ENCODE results near the gene RGS9.

DNA sequence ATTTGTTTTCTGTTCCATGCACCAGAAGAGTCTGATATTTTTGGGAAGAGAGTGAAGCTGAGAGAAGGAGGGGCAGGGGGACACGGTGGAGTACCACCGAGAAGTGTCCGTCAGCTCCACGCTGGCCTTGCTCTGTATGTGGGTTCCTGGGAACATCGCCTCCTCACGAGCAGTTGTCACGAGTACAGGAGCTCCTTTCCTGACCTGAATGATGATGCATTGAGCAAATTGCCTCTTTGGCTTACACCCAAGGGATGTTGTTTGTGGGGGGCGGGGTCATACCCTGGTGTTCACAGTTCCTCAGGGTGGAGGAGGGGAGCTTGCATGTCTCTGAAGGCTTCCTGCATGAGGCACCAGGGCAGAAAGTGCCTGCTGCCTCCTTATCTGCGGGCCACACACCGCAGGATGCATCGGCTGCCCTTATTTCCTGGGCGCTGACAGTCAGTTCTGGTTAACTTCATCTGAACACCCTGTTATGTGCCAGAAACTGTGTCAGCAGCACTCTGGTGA is 36.2 kb downstream of the RGS9 start:
- TF ChIP-seq, protein P1, sequence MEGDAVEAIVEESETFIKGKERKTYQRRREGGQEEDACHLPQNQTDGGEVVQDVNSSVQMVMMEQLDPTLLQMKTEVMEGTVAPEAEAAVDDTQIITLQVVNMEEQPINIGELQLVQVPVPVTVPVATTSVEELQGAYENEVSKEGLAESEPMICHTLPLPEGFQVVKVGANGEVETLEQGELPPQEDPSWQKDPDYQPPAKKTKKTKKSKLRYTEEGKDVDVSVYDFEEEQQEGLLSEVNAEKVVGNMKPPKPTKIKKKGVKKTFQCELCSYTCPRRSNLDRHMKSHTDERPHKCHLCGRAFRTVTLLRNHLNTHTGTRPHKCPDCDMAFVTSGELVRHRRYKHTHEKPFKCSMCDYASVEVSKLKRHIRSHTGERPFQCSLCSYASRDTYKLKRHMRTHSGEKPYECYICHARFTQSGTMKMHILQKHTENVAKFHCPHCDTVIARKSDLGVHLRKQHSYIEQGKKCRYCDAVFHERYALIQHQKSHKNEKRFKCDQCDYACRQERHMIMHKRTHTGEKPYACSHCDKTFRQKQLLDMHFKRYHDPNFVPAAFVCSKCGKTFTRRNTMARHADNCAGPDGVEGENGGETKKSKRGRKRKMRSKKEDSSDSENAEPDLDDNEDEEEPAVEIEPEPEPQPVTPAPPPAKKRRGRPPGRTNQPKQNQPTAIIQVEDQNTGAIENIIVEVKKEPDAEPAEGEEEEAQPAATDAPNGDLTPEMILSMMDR (conservative IDR thresholded peaks at IDR 0.05; ENCODE audit: low read depth, low read length), result no peak
- TF ChIP-seq EZH2 (IDR thresholded peaks at IDR 0.05; ENCODE audit: borderline replicate concordance, low read depth, low read length, poor library complexity, severe bottlenecking), result no peak
